Measurements from ENCODE around the gene STIM1.

STIM1 gene

DNA sequence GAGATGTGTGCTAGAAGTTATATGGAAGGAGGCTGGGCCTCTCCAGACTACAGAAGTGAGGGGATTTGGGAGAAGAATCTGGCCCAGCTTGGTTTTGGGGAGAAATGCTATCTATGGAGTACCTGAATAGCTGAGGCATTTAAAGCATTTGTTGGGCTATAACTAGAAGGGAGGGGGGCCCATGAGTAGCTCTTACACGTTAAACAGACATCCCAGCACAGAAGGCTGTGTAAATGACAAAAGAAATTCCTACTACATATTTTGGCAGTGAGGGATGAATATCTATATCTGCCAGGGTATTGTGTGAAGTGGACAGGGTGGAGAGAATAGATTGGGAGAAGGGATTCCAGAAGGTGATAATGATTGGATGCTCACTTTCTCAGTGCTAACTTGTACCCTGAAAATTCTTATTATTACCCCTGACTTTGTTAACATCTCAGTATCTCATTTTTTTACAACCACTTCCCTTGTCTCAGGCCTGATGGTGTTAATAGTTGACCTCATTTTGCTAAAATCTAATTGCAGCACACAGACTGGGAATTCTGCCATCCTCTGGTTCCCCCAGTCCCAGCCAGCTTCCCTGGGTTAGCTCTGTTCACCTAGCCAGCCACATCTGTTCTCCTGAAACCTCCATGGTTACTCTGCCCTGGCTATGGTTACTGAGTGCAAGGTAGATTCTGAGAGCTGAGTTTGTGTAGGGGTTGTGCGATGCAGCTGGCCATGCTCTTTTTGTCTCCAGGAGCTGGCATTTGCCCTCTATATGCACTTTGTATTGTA lies 210.3 kb downstream of the STIM1 start:
- Histone ChIP-seq H2BK120ac (ENCODE audit: low read depth, low read length) (no peak overlapping the region), H3K27ac (ENCODE audit: low read depth, low read length) (no peak overlapping the region), H3K9ac (ENCODE audit: low read length) (no peak overlapping the region), H3K27me3 (ENCODE audit: insufficient read depth, low read length, poor library complexity) (no peaks in the 10 kb centered on the region), H2BK15ac (replicated peaks; ENCODE audit: low read depth) (no peak overlapping the region), H4K8ac (ENCODE audit: low read depth, low read length) (no peak overlapping the region), H3K36me3 (ENCODE audit: control insufficient read depth, insufficient read depth, low read length) (no peaks in the 10 kb centered on the region), H2BK5ac (ENCODE audit: low read length) (no peak overlapping the region), H3K4me3 (ENCODE audit: low read length) (no peak overlapping the region), H3K18ac (ENCODE audit: low read length) (no peak overlapping the region), H2AK5ac (ENCODE audit: low read length) (no peak overlapping the region), H3K23ac (ENCODE audit: low read length) (no peak overlapping the region), H3K79me1 (ENCODE audit: low read length) (no peaks in the 10 kb centered on the region), H4K5ac (ENCODE audit: low read length) (no peak overlapping the region), H3K4ac (ENCODE audit: low read depth, low read length) (no peak overlapping the region), H3K79me2 (ENCODE audit: control insufficient read depth, insufficient read depth, low read length) (no peaks in the 10 kb centered on the region), H3K4me1 (ENCODE audit: control insufficient read depth, low read depth, low read length) (peaks cover 3% of the 10 kb centered on the region), H3K56ac (ENCODE audit: low read length) (no peak overlapping the region), H3K4me2 (ENCODE audit: low read length) (no peak overlapping the region)
- WGBS (ENCODE audit: extremely low coverage, insufficient coverage, low lambda C conversion rate) = no CpG with 5 or more reads among the region's 2 CpGs
- DNase-seq = peak; percentile 81

DNA sequence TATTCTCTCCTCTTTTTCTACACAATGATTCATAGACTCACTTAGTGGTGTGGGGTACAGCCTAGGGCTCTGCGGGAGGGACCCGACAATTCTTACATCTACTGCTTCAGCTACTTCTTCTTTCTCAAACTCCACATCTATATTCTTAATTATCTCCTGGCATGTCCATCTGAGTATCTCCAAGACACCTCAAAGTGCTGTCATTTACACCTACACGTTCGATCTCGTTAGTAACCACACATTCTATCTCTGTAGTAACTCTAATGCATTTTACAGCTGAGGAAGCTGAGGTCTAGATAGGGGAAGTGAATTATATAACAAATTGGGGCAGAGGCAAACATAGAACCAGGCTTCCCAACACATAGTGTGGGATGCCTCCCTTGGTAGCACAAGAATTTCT lies 211.4 kb downstream of the STIM1 start:
- no peaks in the 10 kb centered on the region for H3K79me2 ChIP-seq (ENCODE audit: control insufficient read depth, insufficient read depth, low read length)
- no peak overlapping the region for H3K27ac ChIP-seq (ENCODE audit: low read depth, low read length)
- H2BK5ac ChIP-seq (ENCODE audit: low read length) = no peak overlapping the region
- H3K23ac ChIP-seq (ENCODE audit: low read length) = no peak overlapping the region
- no peak overlapping the region for H3K4me2 ChIP-seq (ENCODE audit: low read length)
- no peak overlapping the region for H4K8ac ChIP-seq (ENCODE audit: low read depth, low read length)
- no peak overlapping the region for H2BK120ac ChIP-seq (ENCODE audit: low read depth, low read length)
- H3K9ac ChIP-seq (ENCODE audit: low read length) = no peak overlapping the region
- no peak for DNase-seq
- H3K36me3 ChIP-seq (ENCODE audit: control insufficient read depth, insufficient read depth, low read length) = no peaks in the 10 kb centered on the region
- H2BK15ac ChIP-seq (replicated peaks; ENCODE audit: low read depth) = no peak overlapping the region
- H3K56ac ChIP-seq (ENCODE audit: low read length) = no peak overlapping the region
- no CpG with 5 or more reads among the region's 5 CpGs for WGBS (ENCODE audit: extremely low coverage, insufficient coverage, low lambda C conversion rate)
- H3K27me3 ChIP-seq (ENCODE audit: insufficient read depth, low read length, poor library complexity) = no peaks in the 10 kb centered on the region
- no peak overlapping the region for H3K4me3 ChIP-seq (ENCODE audit: low read length)
- no peak overlapping the region for H3K4ac ChIP-seq (ENCODE audit: low read depth, low read length)
- H2AK5ac ChIP-seq (ENCODE audit: low read length) = no peak overlapping the region
- no peak overlapping the region for H3K18ac ChIP-seq (ENCODE audit: low read length)
- peaks cover 3% of the 10 kb centered on the region for H3K4me1 ChIP-seq (ENCODE audit: control insufficient read depth, low read depth, low read length)
- no peak overlapping the region for H4K5ac ChIP-seq (ENCODE audit: low read length)
- H3K79me1 ChIP-seq (ENCODE audit: low read length) = no peaks in the 10 kb centered on the region

DNA sequence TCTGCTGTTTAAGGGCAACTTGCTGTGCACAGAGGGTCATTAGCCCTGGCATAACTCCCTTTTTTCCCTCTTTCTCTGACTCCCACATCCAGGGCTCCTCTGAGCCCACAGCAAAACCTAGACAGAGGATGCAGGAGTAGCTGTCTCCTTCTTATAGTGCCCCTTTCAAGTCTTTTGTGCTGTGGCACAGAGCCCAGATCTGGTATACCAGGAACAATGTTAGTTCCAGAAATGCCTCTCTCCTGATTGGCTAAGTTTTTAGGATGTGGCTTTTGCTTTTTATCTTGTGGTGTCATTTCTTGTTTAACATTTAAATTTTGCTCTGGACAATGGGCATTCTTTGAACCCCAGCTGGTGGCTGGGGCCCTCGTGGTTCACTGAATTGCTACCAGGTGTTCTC lies 213.5 kb downstream of the STIM1 start:
- no peak overlapping the region for H4K5ac ChIP-seq (ENCODE audit: low read length)
- H3K18ac ChIP-seq (ENCODE audit: low read length) = no peak overlapping the region
- no peak overlapping the region for H2BK120ac ChIP-seq (ENCODE audit: low read depth, low read length)
- no peaks in the 10 kb centered on the region for H3K36me3 ChIP-seq (ENCODE audit: control insufficient read depth, insufficient read depth, low read length)
- H3K56ac ChIP-seq (ENCODE audit: low read length) = no peak overlapping the region
- no peak overlapping the region for H4K8ac ChIP-seq (ENCODE audit: low read depth, low read length)
- H3K27me3 ChIP-seq (ENCODE audit: insufficient read depth, low read length, poor library complexity) = no peaks in the 10 kb centered on the region
- H2BK5ac ChIP-seq (ENCODE audit: low read length) = no peak overlapping the region
- peaks cover 3% of the 10 kb centered on the region for H3K4me1 ChIP-seq (ENCODE audit: control insufficient read depth, low read depth, low read length)
- H2BK15ac ChIP-seq (replicated peaks; ENCODE audit: low read depth) = no peak overlapping the region
- H3K4ac ChIP-seq (ENCODE audit: low read depth, low read length) = no peak overlapping the region
- no peaks in the 10 kb centered on the region for H3K79me1 ChIP-seq (ENCODE audit: low read length)
- H3K23ac ChIP-seq (ENCODE audit: low read length) = no peak overlapping the region
- DNase-seq = no peak
- H3K79me2 ChIP-seq (ENCODE audit: control insufficient read depth, insufficient read depth, low read length) = no peaks in the 10 kb centered on the region
- no peak overlapping the region for H3K27ac ChIP-seq (ENCODE audit: low read depth, low read length)
- no peak overlapping the region for H3K4me3 ChIP-seq (ENCODE audit: low read length)
- H2AK5ac ChIP-seq (ENCODE audit: low read length) = no peak overlapping the region
- no CpG with 5 or more reads among the region's 1 CpG for WGBS (ENCODE audit: extremely low coverage, insufficient coverage, low lambda C conversion rate)
- H3K4me2 ChIP-seq (ENCODE audit: low read length) = no peak overlapping the region
- no peak overlapping the region for H3K9ac ChIP-seq (ENCODE audit: low read length)

DNA sequence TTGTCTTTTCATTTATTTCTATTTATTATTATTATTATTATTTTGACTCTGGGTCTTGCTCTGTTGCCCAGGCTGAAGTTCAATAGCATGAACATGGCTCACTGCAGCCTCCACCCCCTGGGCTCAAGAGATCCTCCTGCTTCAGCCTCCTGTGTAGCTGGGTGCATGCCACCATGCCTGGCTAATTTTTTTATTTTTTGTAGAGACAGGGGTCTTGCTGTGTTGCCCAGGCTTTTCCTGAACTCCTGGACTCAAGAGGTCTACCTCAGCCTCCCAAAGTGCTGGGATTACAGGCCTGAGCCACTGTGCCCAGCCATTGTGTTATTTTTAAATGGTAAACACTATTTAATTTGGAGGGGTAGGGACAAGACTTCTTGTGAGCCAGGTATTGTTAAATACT lies 215.9 kb downstream of the STIM1 start:
- H2BK120ac ChIP-seq (ENCODE audit: low read depth, low read length) = no peak overlapping the region
- H3K18ac ChIP-seq (ENCODE audit: low read length) = no peak overlapping the region
- H3K9ac ChIP-seq (ENCODE audit: low read length) = no peak overlapping the region
- DNase-seq = no peak
- no peak overlapping the region for H2BK15ac ChIP-seq (replicated peaks; ENCODE audit: low read depth)
- no peak overlapping the region for H3K4me3 ChIP-seq (ENCODE audit: low read length)
- no peaks in the 10 kb centered on the region for H3K4me1 ChIP-seq (ENCODE audit: control insufficient read depth, low read depth, low read length)
- no peak overlapping the region for H3K4ac ChIP-seq (ENCODE audit: low read depth, low read length)
- H2AK5ac ChIP-seq (ENCODE audit: low read length) = no peak overlapping the region
- no peak overlapping the region for H2BK5ac ChIP-seq (ENCODE audit: low read length)
- no peaks in the 10 kb centered on the region for H3K27me3 ChIP-seq (ENCODE audit: insufficient read depth, low read length, poor library complexity)
- no peak overlapping the region for H3K23ac ChIP-seq (ENCODE audit: low read length)
- H3K79me1 ChIP-seq (ENCODE audit: low read length) = no peaks in the 10 kb centered on the region
- no peak overlapping the region for H3K56ac ChIP-seq (ENCODE audit: low read length)
- no peak overlapping the region for H3K4me2 ChIP-seq (ENCODE audit: low read length)
- H3K79me2 ChIP-seq (ENCODE audit: control insufficient read depth, insufficient read depth, low read length) = no peaks in the 10 kb centered on the region
- no peak overlapping the region for H4K5ac ChIP-seq (ENCODE audit: low read length)
- H4K8ac ChIP-seq (ENCODE audit: low read depth, low read length) = no peak overlapping the region
- no peaks in the 10 kb centered on the region for H3K36me3 ChIP-seq (ENCODE audit: control insufficient read depth, insufficient read depth, low read length)
- no peak overlapping the region for H3K27ac ChIP-seq (ENCODE audit: low read depth, low read length)

DNA sequence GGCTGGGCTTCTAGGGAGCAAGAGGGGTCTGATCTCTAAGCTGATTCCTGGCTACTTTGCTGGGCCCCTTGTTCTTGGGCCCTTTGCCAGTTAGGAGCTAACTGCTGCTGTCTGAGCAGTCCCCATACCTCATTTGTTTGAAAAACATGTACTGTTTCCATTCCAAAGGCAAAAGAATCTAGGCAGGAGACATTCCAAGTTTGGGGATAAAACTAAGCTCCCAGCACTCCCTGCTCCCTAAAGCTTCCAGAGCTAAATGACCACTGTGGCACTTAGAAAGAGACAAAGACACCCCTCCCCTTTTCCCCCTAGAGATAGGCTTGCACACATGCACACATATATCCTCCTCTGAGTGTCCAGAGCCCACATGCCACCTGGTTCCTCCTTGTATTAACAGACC lies 216.4 kb downstream of the STIM1 start:
- Histone ChIP-seq H3K4ac (ENCODE audit: low read depth, low read length) (no peak overlapping the region), H3K18ac (ENCODE audit: low read length) (no peak overlapping the region), H3K4me2 (ENCODE audit: low read length) (no peak overlapping the region), H3K4me1 (ENCODE audit: control insufficient read depth, low read depth, low read length) (no peaks in the 10 kb centered on the region), H3K23ac (ENCODE audit: low read length) (no peak overlapping the region), H3K56ac (ENCODE audit: low read length) (no peak overlapping the region), H3K27me3 (ENCODE audit: insufficient read depth, low read length, poor library complexity) (no peaks in the 10 kb centered on the region), H2BK15ac (replicated peaks; ENCODE audit: low read depth) (no peak overlapping the region), H3K9ac (ENCODE audit: low read length) (no peak overlapping the region), H2AK5ac (ENCODE audit: low read length) (no peak overlapping the region), H3K36me3 (ENCODE audit: control insufficient read depth, insufficient read depth, low read length) (no peaks in the 10 kb centered on the region), H2BK120ac (ENCODE audit: low read depth, low read length) (no peak overlapping the region), H3K79me1 (ENCODE audit: low read length) (no peaks in the 10 kb centered on the region), H2BK5ac (ENCODE audit: low read length) (no peak overlapping the region), H3K27ac (ENCODE audit: low read depth, low read length) (no peak overlapping the region), H4K8ac (ENCODE audit: low read depth, low read length) (no peak overlapping the region), H4K5ac (ENCODE audit: low read length) (no peak overlapping the region), H3K4me3 (ENCODE audit: low read length) (no peak overlapping the region), H3K79me2 (ENCODE audit: control insufficient read depth, insufficient read depth, low read length) (no peaks in the 10 kb centered on the region)
- peak; percentile 14 for DNase-seq

DNA sequence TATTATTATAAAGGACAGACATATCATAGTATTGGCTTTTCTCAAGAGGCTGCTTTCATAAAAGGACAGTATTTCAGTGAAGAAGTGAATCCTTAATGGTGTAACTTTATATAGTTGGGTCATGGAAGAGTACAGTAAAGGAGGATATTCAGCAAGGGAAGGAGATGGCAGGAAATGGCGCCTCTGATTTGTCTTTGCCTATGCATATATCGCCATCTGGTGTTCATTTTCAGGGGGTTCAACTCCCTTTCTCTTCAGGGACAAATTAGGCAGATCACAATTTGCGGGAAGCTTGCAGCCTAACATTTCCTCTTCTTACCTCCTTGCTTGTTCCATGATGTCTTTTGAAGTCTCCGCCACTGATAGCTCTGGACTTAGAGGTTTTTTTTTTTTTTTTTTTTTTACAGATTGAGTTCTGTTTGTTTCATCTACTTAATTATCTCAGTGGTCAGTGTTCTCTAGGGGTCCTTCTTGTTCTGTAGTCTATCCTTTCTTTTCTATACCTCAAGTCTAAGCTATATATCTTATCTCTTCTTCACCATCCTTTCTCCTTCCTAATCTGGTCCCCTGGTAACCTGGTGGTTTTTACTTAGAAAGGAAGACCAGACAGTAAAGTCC lies 217.3 kb downstream of the STIM1 start:
- H3K36me3 ChIP-seq (ENCODE audit: control insufficient read depth, insufficient read depth, low read length) = no peaks in the 10 kb centered on the region
- no peak overlapping the region for H2BK5ac ChIP-seq (ENCODE audit: low read length)
- WGBS (ENCODE audit: extremely low coverage, insufficient coverage, low lambda C conversion rate) = no CpG with 5 or more reads among the region's 4 CpGs
- H3K4me2 ChIP-seq (ENCODE audit: low read length) = no peak overlapping the region
- H3K27me3 ChIP-seq (ENCODE audit: insufficient read depth, low read length, poor library complexity) = no peaks in the 10 kb centered on the region
- H3K4me1 ChIP-seq (ENCODE audit: control insufficient read depth, low read depth, low read length) = no peaks in the 10 kb centered on the region
- no peak overlapping the region for H2BK120ac ChIP-seq (ENCODE audit: low read depth, low read length)
- no peak overlapping the region for H3K9ac ChIP-seq (ENCODE audit: low read length)
- H4K5ac ChIP-seq (ENCODE audit: low read length) = no peak overlapping the region
- no peak overlapping the region for H3K27ac ChIP-seq (ENCODE audit: low read depth, low read length)
- H3K18ac ChIP-seq (ENCODE audit: low read length) = no peak overlapping the region
- H3K4ac ChIP-seq (ENCODE audit: low read depth, low read length) = no peak overlapping the region
- no peak overlapping the region for H4K8ac ChIP-seq (ENCODE audit: low read depth, low read length)
- H2AK5ac ChIP-seq (ENCODE audit: low read length) = no peak overlapping the region
- no peaks in the 10 kb centered on the region for H3K79me1 ChIP-seq (ENCODE audit: low read length)
- no peak overlapping the region for H3K23ac ChIP-seq (ENCODE audit: low read length)
- H3K79me2 ChIP-seq (ENCODE audit: control insufficient read depth, insufficient read depth, low read length) = no peaks in the 10 kb centered on the region
- peak; percentile 85 for DNase-seq
- H2BK15ac ChIP-seq (replicated peaks; ENCODE audit: low read depth) = no peak overlapping the region
- no peak overlapping the region for H3K56ac ChIP-seq (ENCODE audit: low read length)
- H3K4me3 ChIP-seq (ENCODE audit: low read length) = no peak overlapping the region

Data from mesendoderm (in vitro differentiated cells).